Stimulated activated CD4-positive, alpha-beta T cell treated with anti-CD3 and anti-CD28 coated beads, Interleukin-2, amount 100 ng/mL, for 24 hours (primary cell): ENCODE results near the gene BGLAP.
"Not testable (repeated sequence)": the region's sequence is repeated elsewhere in the genome, so short reads cannot be mapped to it uniquely, and the experiment has no call there.

Experiments
- DNase-seq, 2 donors: peaks; one replicate each; pipeline ENCODE4 v3.0.0-alpha.2; 2020

The BGLAP gene

GRCh38 chr1:156241926-156242325, at the start of gene BGLAP:
TSS of gene BGLAP (plus strand) at chr1:156242184. CDS start at chr1:156242232, 48 bp downstream.
- DNase-seq, result no peak

- no peak for DNase-seq
These were observed 48.8 kb upstream of the BGLAP start for GRCh38 chr1:156193208-156193487.

GRCh38 chr1:156193488-156194299, 48.3 kb upstream of the BGLAP start, which contains the start of gene SLC25A44:
TSS of gene SLC25A44 (plus strand) at chr1:156194104. CDS start at chr1:156199848, 5,744 bp downstream.
- peak; percentile 96 to 98 for DNase-seq

DNA sequence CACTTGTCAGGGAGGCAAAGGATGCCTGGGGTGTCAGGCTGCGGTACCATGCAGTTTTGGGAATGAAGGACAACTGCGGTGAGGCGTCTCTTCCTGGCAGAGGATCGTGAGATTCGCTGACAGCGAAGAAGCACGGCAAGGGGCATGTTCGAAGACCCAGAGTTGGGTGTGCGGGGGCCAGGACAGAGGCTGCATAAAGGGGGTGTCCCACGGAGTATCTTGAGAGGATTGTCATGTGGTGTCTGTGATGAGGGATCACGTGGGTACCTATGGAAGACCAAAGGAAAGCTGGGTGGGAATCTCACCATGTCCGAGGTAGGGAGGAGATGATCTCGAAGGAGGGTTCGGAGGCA, 47.7 kb upstream of the BGLAP start:
- DNase-seq, result peak in 1 of 2 donors; percentile 23

- no peak for DNase-seq
These were observed 46.1 kb upstream of the BGLAP start for GRCh38 chr1:156195853-156196252.

GRCh38 chr1:156196445-156196844, 45.5 kb upstream of the BGLAP start:
- DNase-seq, result no peak

DNA sequence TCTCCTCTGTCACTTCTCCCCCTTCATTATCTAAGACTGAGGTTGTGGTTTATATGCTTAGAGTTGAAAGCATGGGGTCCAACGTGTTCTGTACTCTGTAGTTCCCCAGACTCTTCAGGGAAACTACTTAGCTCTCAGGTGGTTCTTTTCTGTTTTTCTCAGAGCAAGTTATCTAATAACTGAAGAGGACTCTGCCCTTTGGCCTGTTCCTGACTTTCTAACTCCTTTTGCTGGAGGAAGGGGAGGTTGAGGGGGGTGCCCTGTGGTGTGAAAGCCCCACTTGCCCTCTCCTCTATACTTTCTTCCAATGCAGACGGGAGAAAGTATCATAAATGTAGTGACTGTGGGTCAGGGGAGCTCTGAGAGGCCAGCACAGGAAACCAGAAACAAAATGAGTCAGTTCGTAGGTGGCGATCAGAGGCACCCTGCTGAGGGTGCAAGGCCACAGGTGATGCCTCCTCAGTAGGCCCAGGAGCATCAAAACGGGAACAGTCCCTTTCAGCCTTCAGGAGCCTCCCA, 43.1 kb upstream of the BGLAP start:
- DNase-seq, result peak in 1 of 2 donors; percentile 33

- no peak for DNase-seq
These were observed 41.9 kb upstream of the BGLAP start for GRCh38 chr1:156200044-156200443.

DNA sequence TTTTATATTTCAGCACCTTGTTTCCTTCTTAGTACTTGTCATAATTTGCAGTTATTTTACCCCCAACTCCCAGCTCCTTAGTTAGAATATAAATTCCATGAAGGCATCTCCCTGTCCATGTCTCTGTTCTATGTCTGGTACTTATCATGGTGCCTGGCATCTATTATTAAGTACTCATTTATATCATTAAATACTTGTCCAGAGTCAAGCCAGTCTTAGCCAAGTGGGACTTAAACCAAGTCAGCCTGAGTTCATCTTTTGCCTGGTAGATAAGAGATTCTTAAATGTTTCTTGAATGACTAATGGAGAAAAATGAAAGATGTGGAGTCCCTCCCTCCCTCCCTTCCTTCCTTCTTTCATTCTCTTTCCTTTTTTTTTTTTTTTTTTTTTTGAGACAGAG, 38.7 kb upstream of the BGLAP start:
- no peak for DNase-seq

DNA sequence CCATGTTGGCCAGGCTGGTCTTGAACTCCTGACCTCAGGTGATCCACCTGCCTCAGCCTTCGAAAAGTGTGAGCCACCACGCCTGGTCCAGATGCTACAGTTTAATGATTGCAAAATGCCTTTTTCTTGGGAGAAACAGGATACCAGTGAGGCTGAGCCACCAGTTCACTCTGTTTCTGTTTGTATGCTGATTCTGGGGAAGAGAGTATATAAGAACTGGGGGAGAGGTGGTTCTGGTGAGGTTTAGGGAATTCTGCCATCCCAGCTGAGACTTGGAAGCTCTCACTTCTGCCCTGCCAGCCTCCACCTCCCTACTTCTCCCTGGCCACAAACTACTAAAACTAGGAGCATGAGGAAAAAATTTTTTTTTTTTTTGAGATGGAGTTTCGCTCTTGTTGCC, 37.3 kb upstream of the BGLAP start:
- no peak for DNase-seq

- DNase-seq, result no peak
These were observed 30.7 kb upstream of the BGLAP start for GRCh38 chr1:156211243-156211642.

DNA sequence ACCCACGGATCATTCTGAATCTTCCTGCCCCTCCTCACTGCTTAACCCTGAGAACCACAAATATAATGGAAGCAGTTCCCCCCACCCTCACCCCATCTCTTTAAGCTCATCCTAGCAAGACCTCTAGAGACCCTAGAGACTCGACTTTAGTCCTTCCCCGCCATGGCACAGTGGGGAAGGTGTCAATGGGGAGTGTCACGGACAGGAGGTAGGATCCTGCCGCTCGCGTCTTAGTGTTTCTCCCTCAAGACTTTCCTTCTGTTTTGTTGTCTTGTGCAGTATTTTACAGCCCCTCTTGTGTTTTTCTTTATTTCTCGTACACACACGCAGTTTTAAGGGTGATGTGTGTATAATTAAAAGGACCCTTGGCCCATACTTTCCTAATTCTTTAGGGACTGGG, 29.9 kb upstream of the BGLAP start:
- DNase-seq, result no peak

GRCh38 chr1:156212833-156213643, 28.9 kb upstream of the BGLAP start, which contains the start of gene PMF1:
TSS of gene PMF1 (plus strand) at chr1:156213007. CDS start at chr1:156213016, 9 bp downstream.
- peak; percentile 97 for DNase-seq

- DNase-seq, result no peak
These were observed 28.4 kb upstream of the BGLAP start for GRCh38 chr1:156213644-156213966.

GRCh38 chr1:156214024-156214748, 27.8 kb upstream of the BGLAP start:
- DNase-seq, result no peak

- not testable (repeated sequence) for DNase-seq
These were observed 25.5 kb upstream of the BGLAP start for GRCh38 chr1:156216361-156217086.

- DNase-seq, result peak in 1 of 2 donors; percentile 54
These were observed 24.1 kb upstream of the BGLAP start for GRCh38 chr1:156217871-156218270.

DNA sequence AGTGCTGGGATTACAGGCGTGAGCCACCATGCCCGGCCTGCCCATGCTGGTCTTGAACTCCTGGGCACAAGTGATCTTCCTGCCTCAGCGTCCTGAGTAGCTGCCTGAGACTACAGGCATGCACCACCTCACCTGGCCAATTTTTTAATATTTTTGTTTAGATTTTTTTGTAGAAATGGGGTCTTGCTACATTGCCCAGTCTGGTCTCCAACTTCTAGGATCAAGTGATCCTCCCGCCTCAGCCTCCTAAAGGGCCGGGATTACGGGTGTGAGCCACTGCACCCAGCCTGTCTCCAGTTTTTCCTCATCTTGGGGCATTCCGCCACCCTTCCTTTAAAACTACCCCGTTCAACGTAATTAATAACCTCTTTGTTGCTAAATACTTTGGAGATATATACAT, 21.8 kb upstream of the BGLAP start:
- no peak for DNase-seq

GRCh38 chr1:156221986-156222692, 19.8 kb upstream of the BGLAP start:
- DNase-seq, result no peak

DNA sequence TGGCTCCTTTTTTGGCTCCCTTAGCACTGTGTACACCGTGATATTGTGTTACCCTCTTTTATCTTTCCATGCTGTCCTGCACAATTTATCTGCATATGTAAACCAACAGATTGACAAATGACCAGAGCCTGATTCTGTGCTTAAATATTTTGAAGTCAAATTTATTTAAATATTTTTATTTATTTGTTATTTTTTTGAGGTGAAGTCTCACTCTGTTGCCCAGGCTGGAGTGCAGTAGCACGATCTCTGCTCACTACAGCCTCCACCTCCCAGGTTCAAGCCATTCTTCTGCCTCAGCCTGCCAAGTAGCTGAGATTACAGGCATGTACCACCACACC, 16.3 kb upstream of the BGLAP start:
- DNase-seq, result no peak

DNA sequence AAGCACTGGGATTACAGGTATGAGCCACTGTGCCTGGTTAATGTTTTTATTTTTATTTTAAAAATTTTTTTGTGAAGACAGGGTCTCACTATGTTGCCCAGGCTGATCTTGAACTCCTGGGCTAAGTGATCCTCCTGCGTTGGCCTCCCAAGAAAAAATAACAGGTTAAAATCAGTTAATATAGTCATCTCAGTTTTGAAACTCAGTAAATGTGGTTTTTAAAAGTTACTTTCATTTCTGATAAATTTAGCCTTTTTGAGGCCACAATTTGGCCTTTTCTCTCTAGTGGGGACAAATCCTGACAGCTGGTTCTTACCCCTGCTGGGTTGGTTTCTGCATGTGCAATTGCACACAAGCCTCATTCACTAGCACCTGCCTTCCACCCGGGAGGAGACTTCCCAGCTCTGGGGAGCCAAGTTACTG, 15.9 kb upstream of the BGLAP start:
- no peak for DNase-seq

- DNase-seq, result no peak
These were observed 15.2 kb upstream of the BGLAP start for GRCh38 chr1:156226782-156227181.
